ENCODE results near the gene CLDND2. TPM values are rescaled to one million over a fixed set of nuclear protein-coding genes. Genes with fewer than 3 reads are reported as not detected.
A peak's percentile ranks its signal among the peaks of the same experiment; 100 is the strongest.
"Not testable (repeated sequence)": the region's sequence is repeated elsewhere in the genome, so short reads cannot be mapped to it uniquely, and the experiment has no call there.

Gene CLDND2
- total RNA-seq, 1 donor = not detected

DNA sequence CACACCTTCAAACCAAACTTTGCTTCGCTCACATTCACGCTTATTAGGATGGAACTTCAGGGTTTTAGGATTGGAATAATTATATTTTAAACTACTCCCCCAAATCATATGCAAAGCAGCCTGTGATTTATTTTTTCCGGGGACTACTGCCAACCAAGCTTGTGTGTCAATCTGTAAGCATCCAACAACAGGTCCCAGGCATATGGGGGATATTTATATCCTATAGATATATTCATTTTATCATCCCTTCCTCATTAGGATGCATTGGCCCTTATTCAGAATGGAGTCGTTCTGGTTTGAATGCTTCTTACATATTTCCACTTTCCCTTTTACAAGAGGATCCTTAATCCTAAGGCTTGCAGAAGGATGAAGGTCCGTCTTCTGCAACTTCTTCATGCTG lies 30.4 kb upstream of the CLDND2 start:
- DNase-seq (ENCODE audit: insufficient read length, low spot score, missing footprints) = peak; percentile 8
- H4K20me1 ChIP-seq (ENCODE audit: insufficient read depth, low read length) = no peaks in the 10 kb centered on the region
- TF ChIP-seq, protein P1, sequence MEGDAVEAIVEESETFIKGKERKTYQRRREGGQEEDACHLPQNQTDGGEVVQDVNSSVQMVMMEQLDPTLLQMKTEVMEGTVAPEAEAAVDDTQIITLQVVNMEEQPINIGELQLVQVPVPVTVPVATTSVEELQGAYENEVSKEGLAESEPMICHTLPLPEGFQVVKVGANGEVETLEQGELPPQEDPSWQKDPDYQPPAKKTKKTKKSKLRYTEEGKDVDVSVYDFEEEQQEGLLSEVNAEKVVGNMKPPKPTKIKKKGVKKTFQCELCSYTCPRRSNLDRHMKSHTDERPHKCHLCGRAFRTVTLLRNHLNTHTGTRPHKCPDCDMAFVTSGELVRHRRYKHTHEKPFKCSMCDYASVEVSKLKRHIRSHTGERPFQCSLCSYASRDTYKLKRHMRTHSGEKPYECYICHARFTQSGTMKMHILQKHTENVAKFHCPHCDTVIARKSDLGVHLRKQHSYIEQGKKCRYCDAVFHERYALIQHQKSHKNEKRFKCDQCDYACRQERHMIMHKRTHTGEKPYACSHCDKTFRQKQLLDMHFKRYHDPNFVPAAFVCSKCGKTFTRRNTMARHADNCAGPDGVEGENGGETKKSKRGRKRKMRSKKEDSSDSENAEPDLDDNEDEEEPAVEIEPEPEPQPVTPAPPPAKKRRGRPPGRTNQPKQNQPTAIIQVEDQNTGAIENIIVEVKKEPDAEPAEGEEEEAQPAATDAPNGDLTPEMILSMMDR (IDR thresholded peaks at IDR 0.05; ENCODE audit: extremely low read depth, low read depth, low read length) = no peak

DNA sequence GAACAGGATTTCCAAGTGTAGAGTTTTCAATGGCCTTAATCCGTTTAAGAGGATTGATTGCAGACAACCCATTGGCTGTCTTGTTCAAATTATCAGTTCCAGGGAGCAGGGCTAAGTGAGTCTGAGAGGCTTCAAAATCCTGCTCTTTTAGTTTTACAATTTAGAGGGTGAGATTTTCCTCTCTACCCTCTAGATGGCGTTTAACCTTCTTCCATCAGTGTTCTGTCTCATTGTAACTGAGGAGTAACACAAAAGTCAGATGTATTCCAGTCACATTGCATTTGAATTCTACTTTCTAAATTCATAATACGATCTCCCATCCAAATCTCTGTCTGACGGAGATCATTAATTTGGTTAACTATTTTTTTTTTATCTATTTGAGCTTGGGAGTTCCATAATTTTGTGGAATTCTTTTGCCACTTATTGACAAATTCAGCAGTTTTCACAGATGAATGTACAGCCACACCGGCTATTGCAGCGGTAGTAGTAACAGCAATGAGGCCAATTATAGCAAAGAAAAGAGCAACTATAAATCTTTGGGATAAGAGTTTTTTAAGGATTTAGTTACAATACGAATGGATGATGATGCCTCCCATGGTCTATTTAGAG lies 29.4 kb upstream of the CLDND2 start:
- Histone ChIP-seq H3K4me3 (ENCODE audit: insufficient read depth, low read length) (no peak overlapping the region), H3K9me3 (ENCODE audit: low read depth, low read length) (no peaks in the 10 kb centered on the region), H2AFZ (ENCODE audit: low read length) (peak overlapping the region; percentile 19), H3K27me3 (ENCODE audit: insufficient read depth, low read length) (no peaks in the 10 kb centered on the region), H3K79me2 (ENCODE audit: insufficient read depth, low read length) (no peaks in the 10 kb centered on the region), H3K4me1 (ENCODE audit: insufficient read depth, low read length) (peaks cover 7% of the 10 kb centered on the region), H3K27ac (ENCODE audit: low read depth, low read length) (no peak overlapping the region), H3K4me2 (ENCODE audit: insufficient read depth, low read length) (no peak overlapping the region), H3K36me3 (ENCODE audit: insufficient read depth, low read length) (no peaks in the 10 kb centered on the region), H4K20me1 (ENCODE audit: insufficient read depth, low read length) (no peaks in the 10 kb centered on the region)
- peak; percentile 30 for DNase-seq (ENCODE audit: insufficient read length, low spot score, missing footprints)
- TF ChIP-seq, protein P1 (IDR thresholded peaks at IDR 0.05; ENCODE audit: extremely low read depth, low read depth, low read length) = peak; percentile 60

More for the DNA sequence above, 30.4 kb upstream of the CLDND2 start:
- H3K4me3 ChIP-seq (ENCODE audit: insufficient read depth, low read length) = no peak overlapping the region
- H3K36me3 ChIP-seq (ENCODE audit: insufficient read depth, low read length) = no peaks in the 10 kb centered on the region
- no peak overlapping the region for H3K4me2 ChIP-seq (ENCODE audit: insufficient read depth, low read length)
- H3K9me3 ChIP-seq (ENCODE audit: low read depth, low read length) = no peaks in the 10 kb centered on the region
- H2AFZ ChIP-seq (ENCODE audit: low read length) = no peak overlapping the region
- H3K4me1 ChIP-seq (ENCODE audit: insufficient read depth, low read length) = peaks cover 7% of the 10 kb centered on the region
- no peaks in the 10 kb centered on the region for H3K79me2 ChIP-seq (ENCODE audit: insufficient read depth, low read length)
- no peak overlapping the region for H3K27ac ChIP-seq (ENCODE audit: low read depth, low read length)
- no peaks in the 10 kb centered on the region for H3K27me3 ChIP-seq (ENCODE audit: insufficient read depth, low read length)

DNA sequence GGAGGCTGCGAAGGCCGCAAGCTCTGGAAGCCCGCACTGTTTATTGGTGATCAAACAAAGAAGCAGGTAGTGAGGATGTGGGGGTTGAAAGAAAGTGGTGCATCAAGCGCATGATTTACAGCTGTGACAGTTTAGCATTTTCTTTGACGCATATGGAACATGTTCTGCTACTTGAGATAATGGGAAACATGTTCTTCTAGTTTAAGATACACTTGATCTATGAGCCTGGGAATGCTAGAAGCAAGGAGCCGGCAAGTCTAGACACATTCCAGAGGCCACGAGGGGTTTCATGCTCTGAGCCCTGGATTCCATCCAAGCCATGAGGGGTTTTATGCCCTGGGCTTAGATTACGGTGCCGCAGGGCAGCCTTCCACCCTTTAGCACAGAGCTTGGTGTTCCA lies 28.6 kb upstream of the CLDND2 start:
- not testable (repeated sequence) for H3K79me2 ChIP-seq (ENCODE audit: insufficient read depth, low read length); H3K27me3 ChIP-seq (ENCODE audit: insufficient read depth, low read length); H3K4me3 ChIP-seq (ENCODE audit: insufficient read depth, low read length); H3K4me1 ChIP-seq (ENCODE audit: insufficient read depth, low read length); H3K27ac ChIP-seq (ENCODE audit: low read depth, low read length); DNase-seq (ENCODE audit: insufficient read length, low spot score, missing footprints); H4K20me1 ChIP-seq (ENCODE audit: insufficient read depth, low read length); H3K36me3 ChIP-seq (ENCODE audit: insufficient read depth, low read length); H2AFZ ChIP-seq (ENCODE audit: low read length); H3K9me3 ChIP-seq (ENCODE audit: low read depth, low read length); H3K4me2 ChIP-seq (ENCODE audit: insufficient read depth, low read length)

DNA sequence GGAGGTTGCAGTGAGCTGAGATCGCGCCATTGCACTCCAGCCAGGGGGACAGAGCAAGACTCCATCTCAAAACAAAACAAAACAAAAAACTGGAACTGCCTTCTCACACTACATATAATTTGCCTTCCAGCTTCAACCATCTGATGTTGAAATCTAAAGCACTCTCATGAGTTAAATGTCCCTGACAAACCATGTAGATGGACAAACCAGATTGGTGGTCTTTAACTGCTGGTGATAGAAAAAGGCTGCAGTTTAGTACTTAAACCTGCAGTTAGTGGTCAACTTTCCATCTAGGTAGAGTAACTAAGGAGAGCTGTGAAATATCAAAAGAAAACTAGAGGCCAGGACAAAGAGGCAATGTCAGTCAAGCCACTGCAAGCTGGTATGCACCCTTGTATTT lies 27.4 kb upstream of the CLDND2 start:
- no peak overlapping the region for H3K27ac ChIP-seq (ENCODE audit: low read depth, low read length)
- H3K79me2 ChIP-seq (ENCODE audit: insufficient read depth, low read length) = no peaks in the 10 kb centered on the region
- H4K20me1 ChIP-seq (ENCODE audit: insufficient read depth, low read length) = no peaks in the 10 kb centered on the region
- no peak overlapping the region for H3K4me2 ChIP-seq (ENCODE audit: insufficient read depth, low read length)
- TF ChIP-seq, protein P1 (IDR thresholded peaks at IDR 0.05; ENCODE audit: extremely low read depth, low read depth, low read length) = no peak
- H2AFZ ChIP-seq (ENCODE audit: low read length) = no peak overlapping the region
- H3K27me3 ChIP-seq (ENCODE audit: insufficient read depth, low read length) = no peaks in the 10 kb centered on the region
- H3K36me3 ChIP-seq (ENCODE audit: insufficient read depth, low read length) = no peaks in the 10 kb centered on the region
- H3K9me3 ChIP-seq (ENCODE audit: low read depth, low read length) = no peaks in the 10 kb centered on the region
- H3K4me1 ChIP-seq (ENCODE audit: insufficient read depth, low read length) = peaks cover 7% of the 10 kb centered on the region
- H3K4me3 ChIP-seq (ENCODE audit: insufficient read depth, low read length) = no peak overlapping the region
- DNase-seq (ENCODE audit: insufficient read length, low spot score, missing footprints) = no peak

Measured in osteoblast (primary cell).